GM12874 (cell line): ENCODE measurements around the gene PDE11A.

ENCODE experiments used
- TF ChIP-seq, protein P1 (sequence below): IDR thresholded peaks from 2 replicates; pipeline ENCODE4 v1.5.1; 2011; ENCODE audit warnings: low read depth, mild to moderate bottlenecking, control low read depth, low read length, moderate library complexity; ENCODE audit not compliant: insufficient read depth

The PDE11A gene

DNA sequence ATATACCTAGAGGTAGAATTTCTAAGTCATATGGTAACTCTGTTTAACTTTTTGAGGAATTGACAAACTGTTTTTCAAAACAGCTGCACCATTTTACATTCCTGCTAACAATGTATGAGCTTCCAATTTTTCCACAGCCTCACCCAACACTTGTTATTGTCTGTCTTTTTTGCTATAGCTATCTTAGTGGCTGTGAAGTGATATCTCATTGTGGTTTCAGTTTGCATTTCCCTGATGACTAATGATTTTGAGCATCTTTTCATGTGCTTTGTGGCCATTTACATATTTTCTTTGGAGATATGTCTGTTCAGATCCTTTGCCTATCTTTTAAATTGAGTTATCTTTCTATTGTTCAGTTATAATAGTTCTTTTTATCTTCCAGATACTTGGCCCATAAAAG lies 406.2 kb downstream of the PDE11A start:
- TF ChIP-seq, protein P1, sequence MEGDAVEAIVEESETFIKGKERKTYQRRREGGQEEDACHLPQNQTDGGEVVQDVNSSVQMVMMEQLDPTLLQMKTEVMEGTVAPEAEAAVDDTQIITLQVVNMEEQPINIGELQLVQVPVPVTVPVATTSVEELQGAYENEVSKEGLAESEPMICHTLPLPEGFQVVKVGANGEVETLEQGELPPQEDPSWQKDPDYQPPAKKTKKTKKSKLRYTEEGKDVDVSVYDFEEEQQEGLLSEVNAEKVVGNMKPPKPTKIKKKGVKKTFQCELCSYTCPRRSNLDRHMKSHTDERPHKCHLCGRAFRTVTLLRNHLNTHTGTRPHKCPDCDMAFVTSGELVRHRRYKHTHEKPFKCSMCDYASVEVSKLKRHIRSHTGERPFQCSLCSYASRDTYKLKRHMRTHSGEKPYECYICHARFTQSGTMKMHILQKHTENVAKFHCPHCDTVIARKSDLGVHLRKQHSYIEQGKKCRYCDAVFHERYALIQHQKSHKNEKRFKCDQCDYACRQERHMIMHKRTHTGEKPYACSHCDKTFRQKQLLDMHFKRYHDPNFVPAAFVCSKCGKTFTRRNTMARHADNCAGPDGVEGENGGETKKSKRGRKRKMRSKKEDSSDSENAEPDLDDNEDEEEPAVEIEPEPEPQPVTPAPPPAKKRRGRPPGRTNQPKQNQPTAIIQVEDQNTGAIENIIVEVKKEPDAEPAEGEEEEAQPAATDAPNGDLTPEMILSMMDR, result no peak

DNA sequence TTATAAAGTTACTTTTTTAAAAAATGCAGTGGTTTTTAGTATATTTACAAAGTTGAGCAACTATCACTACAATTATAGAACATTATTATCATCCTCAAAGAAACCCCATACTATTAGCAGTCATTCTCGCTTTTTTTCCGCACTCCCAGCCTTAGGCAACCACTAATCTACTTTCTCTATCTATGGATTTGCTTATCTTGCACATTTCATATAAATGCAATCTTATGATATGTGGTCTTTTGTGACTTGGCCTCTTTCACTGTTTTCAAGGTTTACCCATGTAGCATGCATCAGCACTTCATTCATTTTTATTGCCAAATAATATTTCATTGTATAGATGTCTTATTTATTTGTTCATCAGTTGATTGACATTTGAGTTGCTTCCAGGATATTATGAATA lies 406.6 kb downstream of the PDE11A start:
- TF ChIP-seq, protein P1, result no peak

- TF ChIP-seq, protein P1, result no peak
These were observed 407.2 kb downstream of the PDE11A start for GRCh38 chr2:177665328-177665727.

DNA sequence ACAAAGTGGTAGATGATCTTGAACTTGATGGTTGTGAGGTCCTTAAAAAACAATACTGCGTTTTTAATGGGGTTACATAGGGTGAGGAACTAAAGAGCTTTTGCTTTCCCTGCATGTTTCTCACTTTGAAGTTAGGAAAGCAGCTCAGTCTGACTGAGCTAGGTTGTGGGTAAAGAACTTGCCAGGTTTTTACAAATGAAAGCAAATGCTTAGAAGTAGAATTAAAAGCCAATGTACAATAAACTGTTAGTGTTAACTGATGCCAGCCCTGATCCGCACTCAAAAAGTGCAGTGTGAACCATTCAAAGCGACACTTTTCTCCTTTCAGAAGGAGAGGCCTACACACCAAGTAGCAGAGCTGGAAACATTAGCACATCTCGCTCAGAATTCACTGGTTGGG lies 409.7 kb downstream of the PDE11A start:
- TF ChIP-seq, protein P1, result no peak

GRCh38 chr2:177660742-177661141 lies 411.8 kb downstream of the PDE11A start:
- TF ChIP-seq, protein P1, result no peak

- TF ChIP-seq, protein P1, result no peak
These were observed 414.3 kb downstream of the PDE11A start for GRCh38 chr2:177658309-177658708.

DNA sequence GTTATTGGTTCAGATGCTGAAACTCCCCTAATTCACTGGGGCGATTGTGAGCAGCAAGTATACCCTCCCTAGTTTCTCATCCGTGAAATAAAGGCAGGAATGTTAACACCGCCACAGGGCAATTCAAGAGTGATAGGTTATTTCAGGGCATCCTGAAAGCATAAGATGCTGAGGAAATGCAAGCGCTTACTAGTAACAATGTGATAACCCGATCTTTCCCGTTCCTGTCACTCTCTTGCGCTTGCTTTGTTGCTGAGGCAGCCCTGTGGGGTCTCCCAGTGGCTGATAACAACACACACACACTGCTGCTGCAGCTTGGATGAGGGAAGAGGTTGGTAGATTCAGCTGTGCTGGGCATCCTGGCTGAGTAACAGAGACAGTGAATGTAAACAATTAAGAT lies 420.7 kb downstream of the PDE11A start:
- TF ChIP-seq, protein P1, result no peak
